Measurements from ENCODE around the gene CENPVL1. TPM values are rescaled to one million over a fixed set of nuclear protein-coding genes. Genes with fewer than 3 reads are reported as not detected.
A peak's percentile ranks its signal among the peaks of the same experiment; 100 is the strongest.
"Not testable (repeated sequence)": the region's sequence is repeated elsewhere in the genome, so short reads cannot be mapped to it uniquely, and the experiment has no call there.

CENPVL1 gene
- not detected in 3 replicates for total RNA-seq
- long read RNA-seq, result 0 reads

DNA sequence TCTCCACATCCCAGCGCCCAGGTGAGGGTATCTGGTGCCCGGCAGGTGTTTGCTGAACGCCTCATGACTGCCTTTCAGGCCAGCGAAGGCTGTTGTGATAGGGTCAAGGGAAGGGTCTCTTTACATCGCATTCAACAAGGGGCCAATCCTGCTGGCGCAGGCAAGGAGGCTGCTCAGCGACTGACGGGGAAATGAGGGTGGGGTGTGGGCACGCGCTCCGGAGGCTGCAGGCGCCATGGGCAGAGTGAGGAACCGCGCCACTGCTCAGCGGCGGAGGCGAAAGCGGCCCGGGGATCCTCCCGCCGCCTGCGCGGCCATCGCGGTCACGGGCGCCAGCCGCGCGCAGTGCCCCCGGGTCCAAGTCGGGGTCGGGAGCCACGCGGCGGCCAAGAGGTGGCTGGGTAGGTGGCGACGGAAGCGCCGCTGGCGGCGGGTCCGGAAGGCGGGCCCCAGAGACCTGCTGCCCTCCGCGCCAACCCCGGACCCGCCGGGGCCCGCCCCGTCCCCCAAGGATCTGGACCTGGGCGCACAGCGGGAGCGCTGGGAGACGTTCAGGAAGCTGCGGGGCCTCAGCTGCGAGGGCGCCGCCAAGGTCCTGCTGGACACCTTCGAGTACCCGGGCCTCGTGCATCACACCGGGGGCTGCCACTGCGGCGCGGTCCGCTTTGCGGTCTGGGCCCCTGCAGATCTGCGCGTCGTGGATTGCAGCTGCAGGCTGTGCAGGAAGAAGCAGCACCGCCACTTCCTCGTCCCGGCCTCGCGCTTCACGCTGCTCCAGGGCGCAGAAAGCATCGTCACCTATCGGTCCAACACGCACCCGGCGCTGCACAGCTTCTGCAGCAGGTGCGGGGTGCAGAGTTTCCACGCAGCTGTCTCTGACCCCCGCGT is at the start of gene CENPVL1:
CENPVL1 (plus strand) TSS at position 236 of the 888 bp plus-strand sequence; CDS start at position 236, 0 bp downstream.
- H3K4me1 Mint-ChIP-seq (ENCODE audit: low read depth); H3K4me3 Mint-ChIP-seq (ENCODE audit: unreplicated experiment); H3K36me3 Mint-ChIP-seq (ENCODE audit: low read depth); H3K27me3 Mint-ChIP-seq (ENCODE audit: low read depth); H3K27ac Mint-ChIP-seq (ENCODE audit: unreplicated experiment); DNase-seq (ENCODE audit: low spot score); H3K9me3 Mint-ChIP-seq (ENCODE audit: low read depth): not testable (repeated sequence)

- DNase-seq (ENCODE audit: low spot score), result no peak
- TF ChIP-seq, protein P1, sequence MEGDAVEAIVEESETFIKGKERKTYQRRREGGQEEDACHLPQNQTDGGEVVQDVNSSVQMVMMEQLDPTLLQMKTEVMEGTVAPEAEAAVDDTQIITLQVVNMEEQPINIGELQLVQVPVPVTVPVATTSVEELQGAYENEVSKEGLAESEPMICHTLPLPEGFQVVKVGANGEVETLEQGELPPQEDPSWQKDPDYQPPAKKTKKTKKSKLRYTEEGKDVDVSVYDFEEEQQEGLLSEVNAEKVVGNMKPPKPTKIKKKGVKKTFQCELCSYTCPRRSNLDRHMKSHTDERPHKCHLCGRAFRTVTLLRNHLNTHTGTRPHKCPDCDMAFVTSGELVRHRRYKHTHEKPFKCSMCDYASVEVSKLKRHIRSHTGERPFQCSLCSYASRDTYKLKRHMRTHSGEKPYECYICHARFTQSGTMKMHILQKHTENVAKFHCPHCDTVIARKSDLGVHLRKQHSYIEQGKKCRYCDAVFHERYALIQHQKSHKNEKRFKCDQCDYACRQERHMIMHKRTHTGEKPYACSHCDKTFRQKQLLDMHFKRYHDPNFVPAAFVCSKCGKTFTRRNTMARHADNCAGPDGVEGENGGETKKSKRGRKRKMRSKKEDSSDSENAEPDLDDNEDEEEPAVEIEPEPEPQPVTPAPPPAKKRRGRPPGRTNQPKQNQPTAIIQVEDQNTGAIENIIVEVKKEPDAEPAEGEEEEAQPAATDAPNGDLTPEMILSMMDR (IDR thresholded peaks at IDR 0.05), result no peak
- H3K27me3 Mint-ChIP-seq (ENCODE audit: low read depth), result peaks cover 5% of the 10 kb centered on the region
- H3K4me1 Mint-ChIP-seq (ENCODE audit: low read depth), result no peaks in the 10 kb centered on the region
- H3K27ac Mint-ChIP-seq (ENCODE audit: unreplicated experiment), result no peak overlapping the region
- H3K9me3 Mint-ChIP-seq (ENCODE audit: low read depth), result peaks cover 8% of the 10 kb centered on the region
- no peaks in the 10 kb centered on the region for H3K36me3 Mint-ChIP-seq (ENCODE audit: low read depth)
- H3K4me3 Mint-ChIP-seq (ENCODE audit: unreplicated experiment), result no peak overlapping the region
These were observed 44.3 kb upstream of the CENPVL1 start for GRCh38 chrX:51665981-51666380.

GRCh38 chrX:51679689-51680433 is 30.5 kb upstream of the CENPVL1 start:
- not testable (repeated sequence) for H3K9me3 Mint-ChIP-seq (ENCODE audit: low read depth); DNase-seq (ENCODE audit: low spot score); H3K27me3 Mint-ChIP-seq (ENCODE audit: low read depth); H3K36me3 Mint-ChIP-seq (ENCODE audit: low read depth); H3K4me1 Mint-ChIP-seq (ENCODE audit: low read depth); H3K27ac Mint-ChIP-seq (ENCODE audit: unreplicated experiment); H3K4me3 Mint-ChIP-seq (ENCODE audit: unreplicated experiment)

DNA sequence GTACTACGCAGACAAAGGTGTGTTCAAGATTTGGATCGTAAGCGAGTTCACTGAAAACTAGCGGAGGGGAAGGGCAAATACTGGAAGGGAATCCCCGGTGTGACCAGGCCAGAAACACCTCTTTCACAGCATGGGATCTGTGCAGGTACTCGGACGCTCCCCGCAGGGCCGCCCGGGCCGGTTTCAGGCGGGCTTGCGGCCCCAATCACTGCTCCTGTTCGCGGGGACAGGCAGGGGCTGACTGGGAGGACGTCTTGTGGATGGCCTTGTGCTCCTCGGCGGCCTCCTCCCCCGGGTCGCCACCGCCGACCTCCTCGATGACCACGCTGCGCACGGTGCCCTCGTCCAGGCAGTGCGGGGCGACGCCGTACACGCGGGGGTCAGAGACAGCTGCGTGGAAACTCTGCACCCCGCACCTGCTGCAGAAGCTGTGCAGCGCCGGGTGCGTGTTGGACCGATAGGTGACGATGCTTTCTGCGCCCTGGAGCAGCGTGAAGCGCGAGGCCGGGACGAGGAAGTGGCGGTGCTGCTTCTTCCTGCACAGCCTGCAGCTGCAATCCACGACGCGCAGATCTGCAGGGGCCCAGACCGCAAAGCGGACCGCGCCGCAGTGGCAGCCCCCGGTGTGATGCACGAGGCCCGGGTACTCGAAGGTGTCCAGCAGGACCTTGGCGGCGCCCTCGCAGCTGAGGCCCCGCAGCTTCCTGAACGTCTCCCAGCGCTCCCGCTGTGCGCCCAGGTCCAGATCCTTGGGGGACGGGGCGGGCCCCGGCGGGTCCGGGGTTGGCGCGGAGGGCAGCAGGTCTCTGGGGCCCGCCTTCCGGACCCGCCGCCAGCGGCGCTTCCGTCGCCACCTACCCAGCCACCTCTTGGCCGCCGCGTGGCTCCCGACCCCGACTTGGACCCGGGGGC is 28.2 kb upstream of the CENPVL1 start:
- not testable (repeated sequence) for H3K27ac Mint-ChIP-seq (ENCODE audit: unreplicated experiment); H3K4me1 Mint-ChIP-seq (ENCODE audit: low read depth); H3K4me3 Mint-ChIP-seq (ENCODE audit: unreplicated experiment); H3K27me3 Mint-ChIP-seq (ENCODE audit: low read depth); DNase-seq (ENCODE audit: low spot score); H3K9me3 Mint-ChIP-seq (ENCODE audit: low read depth); H3K36me3 Mint-ChIP-seq (ENCODE audit: low read depth)

GRCh38 chrX:51682720-51683062 is 27.6 kb upstream of the CENPVL1 start, which contains the start of gene CENPVL2:
TSS of gene CENPVL2 (minus strand) at chrX:51682831. CDS start at chrX:51682831, 0 bp downstream.
- H3K27ac Mint-ChIP-seq (ENCODE audit: unreplicated experiment); H3K4me1 Mint-ChIP-seq (ENCODE audit: low read depth); DNase-seq (ENCODE audit: low spot score); H3K4me3 Mint-ChIP-seq (ENCODE audit: unreplicated experiment); H3K36me3 Mint-ChIP-seq (ENCODE audit: low read depth); H3K9me3 Mint-ChIP-seq (ENCODE audit: low read depth); H3K27me3 Mint-ChIP-seq (ENCODE audit: low read depth): not testable (repeated sequence)

DNA sequence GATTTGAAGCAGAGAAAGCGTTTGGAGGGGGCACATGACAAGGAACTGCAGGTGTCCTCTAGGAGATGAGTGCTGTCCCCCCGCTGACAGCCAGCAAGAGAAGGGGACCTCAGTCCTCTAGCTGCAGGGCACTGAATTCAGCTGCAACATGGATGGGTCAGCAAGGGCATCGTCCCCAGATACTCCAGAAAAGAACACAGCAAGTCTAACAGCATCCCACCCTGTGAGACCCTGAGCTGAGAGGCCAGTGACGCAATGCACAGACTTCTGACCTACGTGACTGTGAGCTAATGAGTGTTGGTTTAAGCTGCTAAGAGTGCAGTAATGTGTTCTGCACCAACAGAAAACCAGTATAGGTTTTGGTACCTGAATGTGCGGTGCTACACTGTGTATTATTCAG is 16.1 kb upstream of the CENPVL1 start:
- Mint-ChIP-seq H3K27me3 (ENCODE audit: low read depth) (peaks cover 2% of the 10 kb centered on the region), H3K27ac (ENCODE audit: unreplicated experiment) (no peak overlapping the region), H3K4me1 (ENCODE audit: low read depth) (no peaks in the 10 kb centered on the region), H3K9me3 (ENCODE audit: low read depth) (peaks cover 9% of the 10 kb centered on the region), H3K4me3 (ENCODE audit: unreplicated experiment) (no peak overlapping the region), H3K36me3 (ENCODE audit: low read depth) (no peaks in the 10 kb centered on the region)
- peak; percentile 32 for DNase-seq (ENCODE audit: low spot score)
- TF ChIP-seq, protein P1 (IDR thresholded peaks at IDR 0.05), result no peak
